Stimulated activated CD4-positive, alpha-beta T cell treated with anti-CD3 and anti-CD28 coated beads, TNF-alpha, amount 100 ng/mL, for 24 hours (primary cell): ENCODE results near the gene CPLX1.

Source experiments
- DNase-seq, 3 experiments: peaks; one replicate each; pipeline ENCODE4 v3.0.0-alpha.2; 2020; ENCODE audit warnings: low read depth in 3 of 3

CPLX1 gene

GRCh38 chr4:825971-826330, at the start of gene CPLX1:
TSS of gene CPLX1 (minus strand) at chr4:826129. CDS start at chr4:824522, 1,607 bp downstream.
- no peak for DNase-seq

- no peak for DNase-seq
These were observed 49.3 kb upstream of the CPLX1 start for GRCh38 chr4:874971-875817.

GRCh38 chr4:874056-874455, 48.1 kb upstream of the CPLX1 start:
- DNase-seq: no peak

- DNase-seq: no peak
These were observed 46.5 kb upstream of the CPLX1 start for GRCh38 chr4:872241-872981.

- DNase-seq: no peak
These were observed 45.6 kb upstream of the CPLX1 start for GRCh38 chr4:871484-871883.

GRCh38 chr4:870951-871350, 45.0 kb upstream of the CPLX1 start:
- no peak for DNase-seq

- no peak for DNase-seq
These were observed 43.8 kb upstream of the CPLX1 start for GRCh38 chr4:869776-870175.

GRCh38 chr4:868421-868820, 42.5 kb upstream of the CPLX1 start:
- no peak for DNase-seq

GRCh38 chr4:867526-868250, 41.8 kb upstream of the CPLX1 start:
- DNase-seq: no peak

- DNase-seq: no peak
These were observed 40.9 kb upstream of the CPLX1 start for GRCh38 chr4:866761-867390.

- DNase-seq: no peak
These were observed 40.3 kb upstream of the CPLX1 start for GRCh38 chr4:866068-866760.

- no peak for DNase-seq
These were observed 39.6 kb upstream of the CPLX1 start for GRCh38 chr4:865572-865971.

- no peak for DNase-seq
These were observed 39.2 kb upstream of the CPLX1 start for GRCh38 chr4:865121-865465.

GRCh38 chr4:864456-865120, 38.7 kb upstream of the CPLX1 start:
- DNase-seq: no peak

- DNase-seq: no peak
These were observed 34.6 kb upstream of the CPLX1 start for GRCh38 chr4:860561-860960.

GRCh38 chr4:859496-859895, 33.6 kb upstream of the CPLX1 start:
- DNase-seq: no peak

- DNase-seq: no peak
These were observed 33.0 kb upstream of the CPLX1 start for GRCh38 chr4:858831-859451.

GRCh38 chr4:858041-858481, 32.1 kb upstream of the CPLX1 start:
- no peak for DNase-seq

GRCh38 chr4:857461-857860, 31.5 kb upstream of the CPLX1 start:
- DNase-seq: no peak

- DNase-seq: no peak
These were observed 30.4 kb upstream of the CPLX1 start for GRCh38 chr4:856225-856901.
